Skin of body (tissue), 2 donors: ENCODE data around the gene GDPD5. TPM values are rescaled to one million over a fixed set of nuclear protein-coding genes. Genes with fewer than 3 reads are reported as not detected.

Experiments
- DNase-seq: peaks from one replicate; lab custom pipeline; 2025; lab: John Stamatoyannopoulos, UW
- total RNA-seq: library from RNA; depleted of rRNA; stranded (reverse); fragments of >200 nt; gene quantifications from one replicate; pipeline ENCODE4 v1.2.3, GENCODE V29; 2014

GDPD5 gene
- total RNA-seq, 1 donor from 2014 or later = 9.6 TPM

DNA sequence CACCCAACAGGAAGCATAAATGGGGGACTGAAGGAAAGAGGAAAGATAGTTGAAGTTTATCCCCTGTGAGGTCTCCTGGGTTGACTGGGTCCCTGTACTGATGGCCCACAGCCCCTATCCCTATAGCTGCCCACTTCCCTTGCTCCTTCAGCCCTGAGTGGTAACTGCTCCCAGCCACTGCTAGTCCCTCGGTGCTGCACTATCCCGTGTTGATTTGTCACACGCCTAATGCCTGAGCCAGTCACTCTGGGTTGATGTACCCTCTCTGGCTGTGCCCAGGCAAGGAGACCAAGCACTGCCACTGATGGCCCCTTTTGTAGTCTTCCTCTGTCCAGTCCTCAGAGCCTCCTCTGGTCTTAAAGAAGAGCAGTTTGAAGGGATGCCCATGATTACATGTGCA, 9.6 kb downstream of the GDPD5 start:
- no peak for DNase-seq

DNA sequence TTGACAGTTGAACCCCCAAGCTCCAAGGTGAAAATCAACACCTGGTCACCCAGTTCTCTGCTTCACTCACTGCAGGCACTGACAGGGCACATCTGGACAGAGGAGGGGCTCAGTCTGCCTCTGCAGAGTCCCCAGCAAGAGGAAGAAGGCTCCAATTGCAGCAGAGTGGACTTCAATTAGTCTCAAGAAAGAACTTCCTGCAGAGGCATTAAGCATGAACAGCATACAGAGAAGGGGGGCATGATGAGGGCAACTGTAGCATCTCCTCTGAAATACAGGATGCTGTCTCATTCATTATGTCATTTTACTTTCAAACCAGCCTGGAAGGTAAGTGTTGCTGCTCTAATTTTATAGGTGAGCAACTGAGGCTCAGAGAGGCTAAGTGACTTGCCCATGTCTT, 11.1 kb downstream of the GDPD5 start:
- no peak for DNase-seq

DNA sequence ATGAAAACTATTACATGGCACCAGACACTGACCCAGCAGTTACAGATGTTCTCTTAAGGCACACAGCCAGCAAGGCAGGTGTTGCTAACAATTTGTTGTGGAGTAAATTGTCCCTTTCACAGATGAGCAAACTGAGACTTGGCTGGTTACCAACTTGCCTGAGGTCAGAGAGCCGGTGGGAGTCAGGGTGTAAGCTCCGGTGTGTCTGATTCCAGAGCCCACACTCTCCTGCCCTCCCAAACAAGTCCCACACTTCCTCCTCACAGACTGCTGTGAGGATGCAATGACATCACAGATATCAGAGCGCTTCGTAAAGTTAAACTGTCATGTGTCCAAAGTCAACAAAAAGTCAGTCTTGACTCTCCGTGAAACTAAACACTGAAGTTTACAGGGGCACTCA, 12.5 kb downstream of the GDPD5 start:
- DNase-seq = no peak

DNA sequence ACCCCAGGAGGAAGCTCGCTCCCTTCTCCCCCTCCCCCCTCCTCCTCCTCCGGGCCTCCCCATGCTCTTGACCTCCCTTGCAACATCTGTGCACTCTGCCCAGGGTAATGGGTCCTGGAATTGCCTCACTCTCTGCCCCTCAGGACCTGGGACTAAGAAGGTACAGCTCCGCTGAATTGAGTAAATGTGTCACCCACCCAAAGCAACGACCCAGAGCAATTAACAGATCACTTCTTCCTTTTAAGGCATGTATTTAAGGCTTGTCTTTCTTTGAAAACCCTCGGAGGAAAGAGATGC, 15.1 kb downstream of the GDPD5 start:
- no peak for DNase-seq

DNA sequence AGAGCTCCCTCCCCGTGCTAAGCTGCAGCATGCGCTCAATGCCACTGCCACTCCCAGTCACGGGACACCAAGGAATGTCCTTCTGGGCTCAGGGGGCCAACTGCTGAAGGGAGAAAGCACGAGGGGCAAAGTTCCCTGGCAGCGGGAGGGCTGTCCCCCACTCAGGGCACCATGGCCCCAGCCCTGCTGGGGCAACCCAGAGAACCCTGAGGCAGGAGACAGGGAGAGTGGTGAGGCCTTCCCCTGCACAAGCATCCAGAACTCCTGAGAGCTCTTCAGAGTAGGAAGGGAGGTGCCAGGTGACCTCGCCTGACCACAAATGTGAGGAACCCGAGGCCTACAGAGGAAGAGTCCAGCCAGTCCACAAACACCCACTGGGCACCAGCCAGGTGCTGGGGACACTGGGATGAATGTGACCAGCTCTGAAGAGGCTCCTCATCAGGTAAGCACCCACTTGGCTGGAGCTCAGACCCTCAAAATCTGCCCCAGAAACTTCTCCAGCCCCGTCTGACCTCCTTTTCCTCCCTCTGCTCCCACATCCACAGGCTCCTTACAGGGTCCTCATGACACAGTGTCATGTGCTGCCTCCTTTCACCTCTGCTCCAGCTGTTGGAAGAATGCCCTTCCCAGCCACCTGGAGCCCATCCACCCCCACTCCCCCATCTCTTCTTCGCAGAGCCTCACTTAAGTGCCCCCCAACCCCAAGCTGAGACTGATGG, 15.6 kb downstream of the GDPD5 start:
- DNase-seq = no peak

DNA sequence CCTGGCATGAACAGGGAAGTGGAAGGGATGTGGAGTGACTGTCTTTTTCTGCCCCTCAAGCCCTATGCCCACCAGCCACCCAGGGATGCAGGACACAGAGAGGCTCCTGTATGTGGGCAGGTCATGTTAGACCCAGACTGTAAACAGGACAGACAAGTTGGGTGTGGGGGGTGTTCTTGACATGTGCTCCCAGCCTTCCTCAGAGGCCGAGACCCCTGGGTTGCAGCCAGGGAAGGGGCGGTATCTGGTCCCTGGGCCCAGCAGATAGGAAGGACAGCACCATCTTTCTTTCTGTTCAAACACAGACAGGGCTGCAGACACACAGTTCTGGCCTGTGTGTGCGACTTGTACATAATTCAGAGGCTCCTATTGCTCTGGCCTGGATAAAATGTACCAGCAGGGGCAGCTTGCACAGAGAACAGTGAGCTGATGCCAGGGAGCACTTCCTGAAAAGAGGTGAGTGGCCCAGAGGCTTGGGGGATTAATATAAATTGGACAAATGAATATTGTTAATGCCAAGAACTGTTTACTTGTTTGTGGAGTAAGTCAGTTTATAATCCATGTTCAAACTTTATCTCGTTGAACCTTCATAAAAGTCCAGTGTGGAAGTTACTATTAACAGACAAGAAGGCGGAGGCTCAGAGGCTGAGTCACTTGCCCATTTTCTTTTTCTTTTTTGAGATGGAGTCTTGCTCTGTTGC, 16.6 kb downstream of the GDPD5 start:
- no peak for DNase-seq

DNA sequence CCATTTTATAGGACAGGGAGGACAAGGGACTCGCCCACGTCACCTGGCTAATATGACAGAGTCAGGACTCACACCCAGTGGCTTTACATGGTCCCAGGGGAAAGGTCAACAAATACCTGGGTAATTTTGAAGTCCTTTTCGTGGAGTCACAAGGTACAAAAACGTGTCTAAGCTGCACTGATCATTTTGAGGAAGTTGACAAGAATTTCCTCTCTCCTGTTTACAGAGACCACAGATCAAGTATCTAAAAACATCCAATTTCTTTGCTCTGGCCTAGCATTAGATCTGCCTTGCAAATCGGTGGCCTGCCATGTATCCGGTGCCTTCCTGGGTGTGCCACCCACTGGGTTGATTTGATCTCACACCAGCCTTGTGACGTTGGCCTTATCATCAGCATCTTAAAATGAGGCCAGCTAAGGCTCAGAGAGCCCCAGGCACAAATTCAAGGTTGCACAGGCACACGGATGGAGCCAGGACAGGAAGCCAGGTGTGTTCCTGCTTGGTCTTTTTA, 17.6 kb downstream of the GDPD5 start:
- no peak for DNase-seq

DNA sequence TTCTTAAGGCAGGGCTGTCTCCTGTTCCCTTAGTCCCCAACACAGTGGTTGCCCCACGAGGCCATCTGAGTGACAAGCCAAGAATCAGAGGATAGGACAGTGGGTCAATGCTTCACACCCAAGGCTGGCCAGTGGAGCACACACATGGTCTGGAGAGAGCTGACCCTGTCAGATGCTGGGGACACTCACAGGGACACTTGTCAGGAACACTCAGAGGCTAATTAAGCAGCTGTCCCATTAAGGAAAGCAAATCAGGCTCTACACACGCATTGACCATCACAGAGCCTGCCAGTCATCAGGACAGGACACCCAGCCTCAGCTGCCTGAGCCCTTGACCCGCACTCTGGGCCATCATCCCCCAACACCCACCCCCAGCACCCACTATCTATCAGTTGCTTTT, 18.2 kb downstream of the GDPD5 start:
- DNase-seq = no peak

DNA sequence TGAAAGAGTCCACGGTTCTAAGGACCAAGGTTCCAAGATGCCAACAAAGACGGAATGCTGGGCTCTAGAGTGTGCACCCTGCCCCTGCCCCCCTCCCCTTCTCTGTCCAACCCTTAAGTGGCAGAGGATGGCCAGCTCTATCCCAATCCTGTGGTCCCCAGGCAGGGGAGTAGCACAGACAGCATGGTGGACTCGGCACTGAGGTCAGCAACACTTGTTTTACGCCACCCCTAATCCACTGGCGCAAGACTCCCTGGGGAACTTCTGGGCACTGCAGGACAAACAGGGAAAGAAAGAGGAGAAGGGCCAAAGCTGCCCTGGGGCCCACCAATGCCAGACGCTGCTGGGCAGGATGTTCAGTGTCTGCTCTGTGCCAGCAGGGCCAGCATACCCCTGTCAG, 18.9 kb downstream of the GDPD5 start:
- no peak for DNase-seq

DNA sequence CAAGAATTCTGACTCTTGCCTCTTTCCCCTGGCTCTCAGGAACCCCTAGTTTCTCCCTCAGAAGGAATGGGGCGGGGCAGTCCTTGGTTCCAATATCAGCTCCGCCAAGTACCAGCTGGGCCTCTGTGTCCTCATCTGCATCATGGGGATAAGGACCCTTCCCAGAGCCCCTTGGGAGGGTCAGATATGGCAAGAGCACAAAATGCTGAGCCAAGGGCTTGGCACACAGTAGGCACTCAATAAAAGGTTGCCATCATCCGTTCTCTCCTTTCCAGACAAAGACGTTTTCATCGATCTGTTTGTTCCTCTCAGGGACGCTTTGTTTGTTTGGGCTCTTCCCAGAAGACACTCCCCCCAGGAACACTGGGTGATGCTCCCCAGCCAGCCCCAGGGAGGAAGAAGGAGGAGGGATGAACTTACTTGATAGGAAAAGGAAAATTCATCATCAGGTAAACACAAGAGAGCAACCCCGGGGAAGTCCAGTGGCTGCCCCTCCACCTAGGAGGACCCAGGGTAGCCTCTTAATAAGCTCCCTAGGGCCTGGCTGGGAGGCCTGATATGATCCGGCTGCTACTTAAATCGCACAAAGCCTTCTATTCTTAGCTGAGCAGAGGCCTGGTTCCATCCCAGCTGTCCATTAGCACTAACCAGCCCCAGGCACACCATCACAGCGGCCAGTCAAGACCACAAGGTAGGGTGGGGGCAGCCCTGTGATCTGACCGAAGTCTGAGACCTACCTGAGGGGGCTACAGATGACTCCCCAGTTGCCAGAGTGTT, 19.6 kb downstream of the GDPD5 start:
- DNase-seq = no peak

DNA sequence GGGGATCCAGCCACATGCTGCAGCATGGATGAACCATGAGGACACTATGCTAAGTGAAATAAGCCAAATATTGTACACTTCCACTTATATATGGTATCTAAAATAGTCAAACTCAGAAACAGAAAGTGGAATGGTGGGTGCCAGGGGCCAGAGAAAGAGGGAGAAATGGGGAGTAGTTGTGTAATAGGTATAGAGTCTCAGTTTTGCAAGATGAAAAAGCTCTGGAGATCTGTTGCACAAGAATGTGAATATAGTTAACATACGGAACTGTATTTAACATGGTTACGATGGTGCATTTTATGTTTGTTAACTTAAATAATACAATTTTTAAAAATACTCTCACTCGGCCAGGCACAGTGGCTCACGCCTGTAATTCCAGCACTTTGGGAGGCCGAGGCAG, 21.2 kb downstream of the GDPD5 start:
- DNase-seq = no peak

DNA sequence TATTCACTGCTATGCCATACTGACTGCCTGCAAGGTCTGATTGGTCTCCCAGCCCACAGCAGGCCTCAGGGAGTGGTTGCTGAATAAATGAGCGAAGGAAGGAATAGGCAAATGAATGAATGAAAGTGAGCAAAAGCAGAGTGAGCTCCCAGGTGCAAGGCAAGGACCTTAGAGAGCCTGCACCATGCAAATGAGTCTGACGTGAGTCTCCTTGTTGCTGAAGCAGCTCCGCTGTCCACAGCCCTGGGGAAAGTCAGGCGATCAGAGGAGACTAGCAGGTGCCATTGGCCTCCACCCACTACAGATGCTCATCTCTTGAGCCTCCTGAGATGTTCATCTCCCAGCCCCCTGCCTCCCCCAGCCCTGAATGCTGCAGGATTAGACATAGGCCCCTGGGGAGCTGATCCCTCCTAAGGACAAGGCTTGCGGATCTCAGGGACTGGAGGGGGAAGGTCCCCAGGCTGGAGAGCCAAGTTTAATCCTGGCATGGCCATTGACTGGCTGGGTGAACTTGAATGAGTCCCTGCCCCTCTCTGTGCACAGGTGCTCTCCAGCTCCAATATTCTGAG, 22.1 kb downstream of the GDPD5 start:
- DNase-seq = no peak

DNA sequence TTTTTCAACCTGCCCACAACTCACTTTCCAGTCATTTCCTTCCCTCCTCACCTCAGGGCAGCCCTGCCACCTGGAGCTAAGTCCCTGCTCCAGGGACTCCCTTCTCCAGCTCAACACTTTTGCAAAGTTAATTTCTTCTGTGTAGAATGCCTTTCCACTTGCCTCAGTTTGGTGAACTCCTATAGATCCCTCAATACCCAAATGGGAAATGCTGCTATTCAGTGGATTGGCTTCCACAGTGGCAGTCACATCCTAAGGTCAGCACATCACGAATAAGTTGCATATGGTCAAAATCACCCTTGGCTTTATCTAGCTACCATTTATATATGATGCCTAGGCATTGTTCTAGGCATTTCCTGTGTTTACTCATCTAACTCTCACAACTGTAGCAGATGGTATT, 23.6 kb downstream of the GDPD5 start:
- no peak for DNase-seq

DNA sequence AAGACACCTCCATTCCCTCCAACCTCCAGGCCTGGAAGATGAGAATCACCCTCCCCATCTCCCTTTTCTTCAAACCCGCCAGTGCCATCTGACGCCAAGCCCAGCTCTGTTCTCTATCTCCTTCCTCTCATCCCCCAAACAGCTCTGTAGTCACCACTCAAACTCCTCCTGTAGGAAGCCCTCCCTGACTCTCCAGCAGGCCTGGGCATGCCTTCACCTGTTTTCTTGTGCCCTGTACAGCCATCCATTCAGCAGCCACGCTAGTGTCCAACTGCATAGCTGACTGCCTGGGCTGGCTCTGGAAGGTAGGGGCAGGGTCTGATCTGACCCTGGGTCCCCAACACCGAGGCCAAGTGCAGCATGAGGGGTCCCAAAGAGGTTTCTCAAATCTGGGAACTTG, 25.0 kb downstream of the GDPD5 start:
- no peak for DNase-seq

DNA sequence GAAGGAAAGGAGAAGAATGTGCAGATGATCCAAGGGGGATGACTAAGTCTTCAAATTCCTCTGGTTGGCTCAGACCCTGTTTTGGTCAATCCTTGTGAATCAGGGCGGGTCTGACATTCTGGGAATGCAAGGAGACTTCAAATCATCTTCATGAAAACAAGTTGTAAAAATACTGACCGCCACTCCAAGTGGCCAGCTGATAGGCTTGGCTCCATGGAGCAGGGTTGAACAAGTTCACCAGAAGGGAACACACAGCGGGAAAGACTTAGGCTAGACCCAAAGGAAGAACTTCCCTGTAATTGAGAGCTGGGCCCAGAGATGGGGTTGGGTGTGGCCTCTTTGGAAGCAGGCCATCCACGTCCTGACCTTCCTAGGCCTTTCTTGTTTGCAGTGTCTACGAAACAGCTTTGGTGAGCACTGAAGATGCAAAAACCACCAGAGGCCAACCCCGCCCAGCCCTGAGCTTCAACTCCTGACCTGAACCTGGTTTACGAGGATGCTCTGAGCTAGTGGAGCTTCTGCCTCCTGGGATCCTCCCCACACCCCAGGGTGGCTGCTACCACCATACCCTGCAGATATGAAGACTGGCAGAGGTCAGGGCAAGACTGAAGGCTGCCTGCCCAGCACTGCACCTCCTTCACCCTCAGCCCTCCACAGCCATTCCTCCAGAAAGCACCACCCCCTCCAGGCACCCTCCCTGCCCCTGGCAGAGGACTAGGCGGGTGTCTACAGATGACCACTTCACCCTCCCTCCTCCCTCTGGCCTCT, 26.1 kb downstream of the GDPD5 start:
- peak; percentile 42 for DNase-seq

DNA sequence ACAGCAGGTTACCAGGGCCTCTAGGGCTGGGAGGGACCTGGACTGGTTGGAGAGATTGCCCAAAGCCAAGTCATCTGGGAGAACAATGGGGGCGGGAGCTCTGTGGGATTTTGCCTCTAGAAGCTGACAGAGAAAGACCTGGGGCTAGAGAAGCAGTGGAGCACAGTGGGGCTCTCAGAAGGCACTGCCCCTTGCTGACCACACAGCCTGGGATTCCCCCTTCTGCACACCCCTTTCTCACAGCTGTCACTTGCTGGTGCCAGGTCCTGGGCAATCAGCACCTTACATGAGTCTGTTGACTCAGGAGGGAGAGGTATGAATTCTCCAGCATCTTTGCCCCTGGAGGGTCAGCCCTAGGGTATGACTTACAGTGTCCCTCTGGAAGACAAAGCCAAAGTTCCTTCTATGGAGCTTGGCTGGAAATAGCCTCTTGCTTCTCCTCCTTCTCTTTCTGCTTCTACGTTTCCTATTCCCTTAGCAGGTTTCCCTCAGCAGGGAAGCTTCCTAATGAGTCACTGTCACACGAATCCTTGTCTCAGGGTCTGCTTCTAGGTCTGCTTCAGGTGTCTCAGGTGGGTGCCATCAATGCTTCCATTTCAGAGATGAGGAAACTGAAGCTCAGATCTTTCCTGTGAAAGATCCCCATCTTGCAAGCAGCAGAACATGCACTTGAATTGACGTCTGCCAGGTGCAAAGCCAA, 27.0 kb downstream of the GDPD5 start:
- no peak for DNase-seq

DNA sequence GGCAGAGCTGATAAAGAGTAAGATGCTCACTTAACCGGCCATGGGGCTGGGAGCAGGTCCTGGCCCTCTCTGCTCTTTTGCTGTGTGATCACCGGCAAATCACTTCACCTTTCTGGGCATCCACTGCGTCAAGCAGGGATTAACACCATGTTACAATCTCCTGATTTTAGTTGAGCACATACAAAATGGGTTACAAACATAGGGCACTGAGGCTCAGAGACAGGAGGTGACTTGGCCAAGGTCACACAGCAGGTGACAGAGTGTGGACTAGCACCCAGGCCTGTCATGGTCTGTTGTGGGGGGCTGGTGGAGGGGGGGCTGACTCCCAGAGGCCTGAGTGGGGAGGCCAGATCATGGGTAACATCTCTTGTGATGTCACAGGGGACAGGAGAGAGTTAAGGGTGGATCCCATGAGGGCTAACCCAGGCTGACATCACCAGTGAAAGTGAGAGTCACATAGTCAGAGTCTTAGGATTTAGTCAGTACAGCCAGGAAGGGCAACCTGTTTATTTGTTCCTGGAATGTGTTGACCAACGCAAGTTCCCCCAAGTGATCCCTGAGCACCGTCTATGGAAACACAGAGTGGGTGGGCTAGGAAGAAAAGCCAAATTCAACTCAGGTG, 27.8 kb downstream of the GDPD5 start:
- DNase-seq = no peak

DNA sequence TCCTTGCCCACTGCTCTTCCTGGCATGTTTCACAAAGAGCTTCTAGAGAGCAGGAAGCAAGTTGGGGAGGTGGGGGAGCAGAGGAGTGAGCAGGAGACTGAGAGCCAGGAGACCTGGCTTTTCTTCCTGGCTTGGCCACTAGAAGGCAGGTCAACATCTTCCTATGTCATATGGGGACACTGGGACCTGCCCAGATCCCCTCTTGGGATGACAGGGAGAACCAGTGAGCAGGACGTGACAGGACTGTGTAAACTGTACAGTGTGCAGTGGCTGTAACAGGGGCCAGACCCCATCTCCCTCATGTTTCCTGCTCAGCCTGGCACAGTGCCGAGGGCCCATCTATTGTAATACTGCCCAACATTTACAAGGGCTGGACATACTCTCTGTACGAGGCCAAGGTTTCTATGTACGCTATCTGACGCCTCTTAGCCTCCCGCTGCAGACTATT, 29.4 kb downstream of the GDPD5 start:
- DNase-seq = no peak

DNA sequence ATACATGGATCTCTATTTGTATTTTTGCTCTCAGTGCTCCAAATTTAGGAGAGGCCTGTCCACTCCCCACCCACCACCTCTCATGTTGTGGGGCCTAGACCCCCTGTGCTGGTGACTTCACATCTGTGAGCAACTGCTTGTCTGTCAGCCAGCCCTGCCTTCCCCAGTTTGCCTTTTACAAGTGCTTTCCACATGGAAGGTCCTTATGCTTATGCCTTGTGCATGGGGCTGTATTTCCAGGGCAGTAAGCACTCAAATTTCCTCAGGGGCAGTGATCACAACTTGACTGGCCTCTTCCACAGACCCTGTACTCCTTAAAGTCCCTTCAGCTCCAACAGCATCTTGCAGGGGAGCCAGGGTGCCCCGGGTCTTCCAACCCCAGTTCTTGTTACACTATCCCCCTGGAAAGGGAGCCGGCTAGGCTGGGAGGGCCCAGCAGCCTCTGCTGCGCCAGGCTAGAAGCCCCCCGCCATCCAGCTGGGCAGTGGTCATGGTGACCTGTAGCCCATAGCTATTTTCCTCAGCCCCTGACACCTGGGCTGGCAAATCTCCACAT, 29.9 kb downstream of the GDPD5 start:
- no peak for DNase-seq

DNA sequence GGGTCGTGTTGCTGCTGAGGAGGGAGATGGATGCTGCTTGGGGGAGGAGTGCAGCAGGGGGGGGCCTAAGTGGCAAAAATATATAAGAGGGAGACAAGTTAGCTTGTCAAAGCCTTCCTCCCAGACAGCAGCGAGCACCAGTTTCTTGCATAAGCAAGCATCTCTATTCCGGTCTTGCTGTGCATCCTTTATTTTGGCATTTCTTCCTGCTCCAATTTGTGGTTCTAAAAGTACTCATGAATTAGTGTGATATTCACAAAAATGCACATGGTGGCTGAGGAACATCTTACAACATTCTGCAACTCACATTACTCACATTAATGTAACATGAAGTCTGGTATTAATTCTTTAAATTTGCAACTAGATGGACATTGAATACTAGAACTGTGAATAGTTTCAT, 32.1 kb downstream of the GDPD5 start:
- no peak for DNase-seq
